Liver (tissue), 9 donors: ENCODE data around the gene FBLIM1. TPM values are rescaled to one million over a fixed set of nuclear protein-coding genes. Genes with fewer than 3 reads are reported as not detected.

Experiments
- DNase-seq: peaks from one replicate; pipeline ENCODE4 v3.0.0-alpha.2; 2017; ENCODE audit warnings: low spot score
- H3K27ac ChIP-seq, 2 donors: one replicate each; pipeline ENCODE4 v1.7.0; 2013; ENCODE audit warnings: inconsistent platforms in 2 of 2, low read length in 2 of 2, control low read depth in 1 of 2, low read depth in 1 of 2, mild to moderate bottlenecking in 1 of 2
- H3K27me3 ChIP-seq, 4 donors: one replicate each; pipeline versions ENCODE4 v1.6.1 to v1.7.0; 2013; ENCODE audit warnings: low read length in 3 of 4, inconsistent platforms in 1 of 4, mild to moderate bottlenecking in 1 of 4, moderate library complexity in 1 of 4; ENCODE audit not compliant: control insufficient read depth in 4 of 4, insufficient read depth in 4 of 4
- H3K36me3 ChIP-seq, 4 donors: one replicate each; pipeline versions ENCODE4 v1.6.1 to v1.7.0; 2013; ENCODE audit warnings: low read length in 3 of 4, mild to moderate bottlenecking in 3 of 4, low read depth in 1 of 4, moderate library complexity in 1 of 4; ENCODE audit not compliant: control insufficient read depth in 4 of 4, insufficient read depth in 3 of 4
- H3K4me1 ChIP-seq, 4 donors: one replicate each; pipeline versions ENCODE4 v1.6.1 to v1.7.0; 2013; ENCODE audit warnings: low read length in 3 of 4, mild to moderate bottlenecking in 3 of 4, moderate library complexity in 1 of 4; ENCODE audit not compliant: control insufficient read depth in 4 of 4, insufficient read depth in 4 of 4
- H3K4me3 ChIP-seq, 3 donors: one replicate each; pipeline versions ENCODE4 v1.6.1 to v1.7.0; 2013; ENCODE audit warnings: low read length in 3 of 3, control low read depth in 1 of 3, low read depth in 1 of 3, mild to moderate bottlenecking in 1 of 3
- H3K9ac ChIP-seq, 2 donors: one replicate each; pipeline ENCODE4 v1.7.0; 2013; ENCODE audit warnings: low read length in 2 of 2, mild to moderate bottlenecking in 2 of 2, moderate library complexity in 2 of 2, control low read depth in 1 of 2, low read depth in 1 of 2
- H3K9me3 ChIP-seq, 4 donors: one replicate each; pipeline versions ENCODE4 v1.6.1 to v1.7.0; 2013; ENCODE audit warnings: low read length in 3 of 4; ENCODE audit not compliant: control insufficient read depth in 4 of 4
- ATF3 ChIP-seq: IDR thresholded peaks from 2 replicates; pipeline ENCODE4 v1.6.1; 2016; ENCODE audit warnings: antibody characterized with exemption
- CTCF ChIP-seq: fragments of 150-350 bp; IDR thresholded peaks from 2 replicates; pipeline ENCODE4 v1.5.1; 2017; ENCODE audit warnings: improper control_type of control experiment, low read depth, low read length; ENCODE audit not compliant: missing input control
- EGR1 ChIP-seq, 2 donors: IDR thresholded peaks; 2 replicates each; pipeline ENCODE4 v1.6.1; 2016 to 2018; ENCODE audit warnings: antibody characterized with exemption in 2 of 2, low read depth in 2 of 2
- GABPA ChIP-seq, 2 donors: IDR thresholded peaks in 1 of 2; conservative IDR thresholded peaks in 1 of 2; 2 replicates each; pipeline ENCODE4 v1.6.1; 2016; ENCODE audit warnings: antibody characterized with exemption in 2 of 2, mild to moderate bottlenecking in 1 of 2, moderate library complexity in 1 of 2
- HNF4A ChIP-seq, 2 donors: conservative IDR thresholded peaks; 2 replicates each; pipeline ENCODE4 v1.6.1; 2016; ENCODE audit warnings: antibody characterized with exemption in 2 of 2, mild to moderate bottlenecking in 2 of 2
- JUND ChIP-seq, 2 donors: IDR thresholded peaks; 2 replicates each; pipeline ENCODE4 v1.6.1; 2016; ENCODE audit warnings: antibody characterized with exemption in 2 of 2
- MAX ChIP-seq: IDR thresholded peaks from 2 replicates; pipeline ENCODE4 v1.6.1; 2016; ENCODE audit warnings: antibody characterized with exemption
- NR2F2 ChIP-seq: IDR thresholded peaks from 2 replicates; pipeline ENCODE4 v1.6.1; 2016; ENCODE audit warnings: antibody characterized with exemption
- RAD21 ChIP-seq, 2 donors: IDR thresholded peaks; 2 replicates each; pipeline ENCODE4 v1.6.1; 2016; ENCODE audit warnings: antibody characterized with exemption in 2 of 2, mild to moderate bottlenecking in 2 of 2
- RXRA ChIP-seq, 2 donors: IDR thresholded peaks; 2 replicates each; pipeline ENCODE4 v1.6.1; 2017 to 2018; ENCODE audit warnings: antibody characterized with exemption in 2 of 2, mild to moderate bottlenecking in 1 of 2
- ZBTB33 ChIP-seq: IDR thresholded peaks from 2 replicates; pipeline ENCODE4 v1.6.1; 2016; ENCODE audit warnings: antibody characterized with exemption
- WGBS: extraction: QIAGEN DNeasy Blood & Tissue Kit; methylation state at CpG from one replicate; pipeline ENCODE4 v1.1.7; 2013; 5-methylcytosine and 5-hydroxymethylcytosine counted together
- polyA plus RNA-seq, 2 donors: library from polyadenylated mRNA; stranded (reverse) in 1 of 2; unstranded in 1 of 2; fragments of 200-250 nt in 1 of 2; fragments of >200 nt in 1 of 2; fragmentation: Nextera tagmentation in 1 of 2; extraction: Ambion mirVana in 1 of 2; gene quantifications; one replicate each; pipeline versions ENCODE4 v1.2.1 to v1.2.3, GENCODE V29; 2013 to 2015
- total RNA-seq, 2 donors: library from RNA; depleted of rRNA; stranded (reverse); fragments of >200 nt; gene quantifications; one replicate each; pipeline ENCODE4 v1.2.3, GENCODE V29; 2014
- donor health status: healthy.
- donor health status: healthy.
- donor health status: healthy.
- donor health status: healthy.
- donor health status: healthy.

FBLIM1 gene
- total and polyA plus RNA-seq, 4 donors, result 3.6 to 6.4 (median 3.7) TPM

- H3K9me3 ChIP-seq, result no peaks in the 10 kb centered on the region
- H3K4me1 ChIP-seq, result peaks cover 5 to 21% (median 8%) of the 10 kb centered on the region in 4 donors
- no peak overlapping the region for H3K4me3 ChIP-seq
- H3K27ac ChIP-seq, result no peak overlapping the region
- H3K27me3 ChIP-seq, result no peaks in the 10 kb centered on the region
- H3K9ac ChIP-seq, result no peak overlapping the region
- TF ChIP-seq HNF4A (conservative IDR thresholded peaks at IDR 0.05) (no peak), RXRA (IDR thresholded peaks at IDR 0.05) (peak in 1 of 2 donors; percentile 13), ATF3 (no peak), GABPA (IDR thresholded peaks at IDR 0.05 in 1 of 2, conservative IDR thresholded peaks at IDR 0.05 in 1 of 2) (no peak), MAX (no peak), JUND (IDR thresholded peaks at IDR 0.05) (no peak), CTCF (no peak), ZBTB33 (no peak), NR2F2 (peak; percentile 46), EGR1 (IDR thresholded peaks at IDR 0.05; ENCODE audit: low read depth in 2 of 2) (no peak)
- WGBS, result 64% methylated on average over 8 of the region's 8 CpGs
- H3K36me3 ChIP-seq, result no peaks in the 10 kb centered on the region
- DNase-seq, result no peak
These were observed 11.2 kb upstream of the FBLIM1 start for GRCh38 chr1:15747378-15747777.

GRCh38 chr1:15748264-15748663 lies 10.3 kb upstream of the FBLIM1 start:
- 95% methylated on average over 5 of the region's 5 CpGs for whole genome bisulfite sequencing
- H3K36me3 ChIP-seq, result no peaks in the 10 kb centered on the region
- no peak for DNase-seq
- H3K9ac ChIP-seq, result no peak overlapping the region
- H3K4me1 ChIP-seq, result peaks cover 1 to 12% (median 4%) of the 10 kb centered on the region in 4 donors
- TF ChIP-seq CTCF (no peak), MAX (no peak), RAD21 (IDR thresholded peaks at IDR 0.05) (no peak), JUND (IDR thresholded peaks at IDR 0.05) (no peak), ATF3 (no peak), RXRA (IDR thresholded peaks at IDR 0.05) (no peak)
- no peak overlapping the region for H3K4me3 ChIP-seq
- H3K9me3 ChIP-seq, result no peaks in the 10 kb centered on the region
- no peak overlapping the region for H3K27ac ChIP-seq
- no peaks in the 10 kb centered on the region for H3K27me3 ChIP-seq
